Adipose tissue (tissue), 3 donors: ENCODE data around the gene PPM1A. TPM values are rescaled to one million over a fixed set of nuclear protein-coding genes. Genes with fewer than 3 reads are reported as not detected.

Experiments used
- H3K27ac ChIP-seq: one replicate; pipeline ENCODE4 v1.5.1; 2013; ENCODE audit warnings: low read depth, low read length
- WGBS, 3 donors: extraction: QIAGEN DNeasy Blood & Tissue Kit; methylation state at CpG; one replicate each; pipeline ENCODE4 v1.1.7; 2013; 5-methylcytosine and 5-hydroxymethylcytosine counted together
- polyA plus RNA-seq, 3 donors: library from polyadenylated mRNA; stranded (reverse); fragments of 200-250 nt; gene quantifications; one replicate each; pipeline ENCODE4 v1.2.3, GENCODE V29; 2013
- donor health status: healthy with polysubstance abuse.
- donor health status: Bipolar disorder and iron deficiency.
- donor health status: healthy.

The PPM1A gene
- 10 to 100 TPM; 12.7 to 27.4 (median 22.9) TPM for polyA plus RNA-seq

- 0 to 1% (median 1%) methylated on average over 29 to 74 of the region's 74 CpGs for WGBS, 3 donors
These were observed at the start of gene PPM1A for GRCh38 chr14:60248697-60249318. Gene PPM1A, plus strand, starts transcription at chr14:60249221. Its CDS starts 33,483 bp downstream, at chr14:60282704.

GRCh38 chr14:60199321-60199720, 49.7 kb upstream of the PPM1A start:
- H3K27ac ChIP-seq, result no peak overlapping the region

More at GRCh38 chr14:60248697-60249318, at the start of gene PPM1A:
- peak within 1 kb of the TSS; percentile 99 for H3K27ac ChIP-seq

DNA sequence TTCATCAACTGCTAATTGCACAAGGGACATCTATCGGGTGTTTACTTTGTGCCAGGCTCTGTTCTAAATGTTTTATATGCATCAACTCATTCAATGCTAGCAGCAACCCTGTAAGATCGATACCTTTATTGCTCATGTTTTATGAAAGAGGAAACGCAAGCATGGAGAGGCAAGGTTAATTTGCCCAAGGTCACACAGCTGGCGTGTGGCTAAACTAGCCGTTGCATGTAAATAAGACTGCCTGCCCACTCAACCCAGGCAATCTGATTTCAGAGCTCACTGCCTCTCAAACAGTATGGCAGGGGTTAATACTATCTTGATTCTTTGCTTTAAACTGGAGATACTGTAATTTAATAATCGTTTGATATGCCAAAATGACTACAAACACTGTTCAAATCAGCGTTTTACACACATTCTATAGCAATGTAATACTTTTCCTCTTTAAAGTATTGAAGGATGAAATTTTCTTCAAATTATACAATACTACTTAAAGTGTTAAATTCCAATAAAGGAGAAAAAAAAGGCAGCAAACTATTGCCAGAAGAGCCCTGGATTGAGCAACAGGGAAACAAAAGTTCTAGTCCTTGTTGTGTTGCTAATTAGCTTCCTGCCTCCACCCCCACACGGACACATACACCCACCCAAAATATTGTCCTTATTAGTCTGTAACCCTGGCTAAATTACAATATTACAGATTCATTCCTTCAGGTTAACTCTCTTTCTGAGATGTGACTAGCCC, 44.7 kb upstream of the PPM1A start:
- H3K27ac ChIP-seq, result no peak overlapping the region
- WGBS, 3 donors, result 18 to 38% (median 36%) methylated on average over 8 of the region's 8 CpGs

GRCh38 chr14:60204843-60205774, 43.9 kb upstream of the PPM1A start:
- no peak overlapping the region for H3K27ac ChIP-seq
- whole genome bisulfite sequencing, 3 donors, result 68 to 70% (median 68%) methylated on average over 6 of the region's 6 CpGs

GRCh38 chr14:60206249-60206670, 42.8 kb upstream of the PPM1A start:
- 81 to 86% (median 82%) methylated on average over 7 of the region's 7 CpGs for WGBS, 3 donors
- no peak overlapping the region for H3K27ac ChIP-seq

GRCh38 chr14:60206837-60207533, 42.0 kb upstream of the PPM1A start:
- H3K27ac ChIP-seq, result no peak overlapping the region
- 79 to 86% (median 81%) methylated on average over 6 of the region's 6 CpGs for WGBS, 3 donors

- WGBS, 3 donors, result 74 to 90% (median 77%) methylated on average over 1 of the region's 1 CpG
- no peak overlapping the region for H3K27ac ChIP-seq
These were observed 38.3 kb upstream of the PPM1A start for GRCh38 chr14:60210703-60211102.

- WGBS, 3 donors, result 91 to 93% (median 92%) methylated on average over 3 of the region's 3 CpGs
These were observed 37.9 kb upstream of the PPM1A start for GRCh38 chr14:60211153-60211552.

DNA sequence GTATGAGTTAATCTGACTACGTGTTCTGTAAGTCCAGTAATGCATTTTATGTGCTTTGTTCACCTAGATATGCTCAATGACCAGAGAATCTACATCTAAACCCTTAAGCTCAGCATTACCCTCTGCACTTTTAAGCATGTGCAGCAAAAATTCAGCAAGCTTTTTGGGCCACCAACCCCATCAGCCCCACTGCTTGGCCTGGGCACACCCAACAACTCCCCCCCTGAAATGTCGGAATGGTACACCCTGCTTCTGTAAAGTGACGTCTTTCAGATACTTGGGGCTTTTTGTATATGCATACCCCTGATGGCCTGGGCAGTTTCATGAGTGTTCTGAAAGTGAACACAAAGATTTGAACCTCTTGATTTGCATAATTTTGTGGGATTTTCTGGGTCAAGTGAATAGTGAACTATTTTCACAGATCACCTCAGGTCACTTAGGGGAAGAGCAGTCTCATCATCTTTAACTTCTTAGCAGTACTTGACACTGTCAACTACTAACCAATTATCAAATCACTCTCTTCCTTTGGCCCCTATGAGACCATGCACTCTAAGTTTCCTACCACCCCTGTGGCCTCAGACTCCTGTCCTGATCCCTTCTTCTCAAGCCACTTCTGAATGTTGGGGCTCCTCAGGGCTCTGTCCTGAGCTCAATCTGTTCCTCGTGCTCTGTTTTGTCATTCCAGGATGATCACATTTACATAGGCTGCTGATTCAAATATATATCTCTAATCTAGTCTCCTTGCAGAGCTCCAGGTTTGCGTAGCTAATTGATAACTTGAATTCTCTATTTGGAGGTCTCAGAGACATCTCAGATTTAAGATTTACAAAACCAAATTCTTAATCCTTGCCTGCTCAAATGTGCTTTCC, 36.3 kb upstream of the PPM1A start:
- WGBS, 3 donors, result 85 to 87% (median 86%) methylated on average over 5 of the region's 5 CpGs
- H3K27ac ChIP-seq, result no peak overlapping the region

More at GRCh38 chr14:60211153-60211552, 37.9 kb upstream of the PPM1A start:
- H3K27ac ChIP-seq, result no peak overlapping the region

- WGBS, 3 donors, result 78 to 85% (median 82%) methylated on average over 3 of the region's 3 CpGs
- no peak overlapping the region for H3K27ac ChIP-seq
These were observed 35.0 kb upstream of the PPM1A start for GRCh38 chr14:60214003-60214402.

GRCh38 chr14:60214415-60215126, 34.5 kb upstream of the PPM1A start:
- 43 to 53% (median 47%) methylated on average over 1 of the region's 1 CpG for WGBS, 3 donors
- H3K27ac ChIP-seq, result no peak overlapping the region

GRCh38 chr14:60215127-60215444, 33.9 kb upstream of the PPM1A start:
- WGBS, 3 donors, result 70 to 85% (median 75%) methylated on average over 2 of the region's 2 CpGs
- no peak overlapping the region for H3K27ac ChIP-seq

- no peak overlapping the region for H3K27ac ChIP-seq
- 80 to 87% (median 84%) methylated on average over 4 of the region's 4 CpGs for WGBS, 3 donors
These were observed 33.3 kb upstream of the PPM1A start for GRCh38 chr14:60215520-60216420.

DNA sequence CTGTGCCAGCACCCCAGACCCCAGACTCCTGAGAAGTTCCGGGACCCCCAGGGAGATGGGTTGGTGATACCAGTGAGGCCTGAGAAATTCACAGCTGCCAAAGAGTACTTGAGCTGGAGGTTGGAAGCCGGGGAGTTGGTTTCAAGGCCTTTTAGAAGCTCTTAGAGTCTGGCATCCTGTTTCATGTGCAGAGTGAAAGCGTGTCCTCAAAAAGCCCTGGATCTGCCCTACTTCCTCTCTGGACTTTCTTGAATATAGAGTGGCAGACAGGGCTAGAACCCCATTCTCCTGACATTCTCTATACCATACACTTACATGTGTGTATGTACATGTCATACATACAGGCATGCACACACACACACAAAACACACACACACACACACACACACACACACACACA, 31.3 kb upstream of the PPM1A start:
- WGBS, 3 donors, result 39 to 77% (median 67%) methylated on average over 3 of the region's 3 CpGs
- H3K27ac ChIP-seq, result no peak overlapping the region

DNA sequence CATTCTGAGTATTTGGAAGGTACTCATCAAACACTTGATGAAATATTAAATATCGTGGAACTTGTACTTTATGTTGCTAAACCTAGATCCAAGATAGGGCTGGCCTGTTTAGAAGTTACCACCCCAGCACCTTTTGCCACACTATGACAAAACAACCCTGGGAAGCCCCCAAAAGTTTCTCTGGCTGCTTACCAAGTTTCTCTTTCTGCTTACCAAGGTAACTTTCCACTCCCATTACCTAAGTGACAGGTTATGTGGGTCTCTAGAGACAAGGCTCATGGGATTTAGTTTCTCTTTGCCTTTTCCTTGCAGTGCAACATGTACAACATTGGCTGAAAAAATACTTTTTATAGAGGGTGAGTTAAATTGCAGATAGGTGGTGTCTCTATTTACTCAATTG, 28.9 kb upstream of the PPM1A start:
- WGBS, 3 donors, result 89 to 95% (median 89%) methylated on average over 1 of the region's 1 CpG
- H3K27ac ChIP-seq, result no peak overlapping the region

DNA sequence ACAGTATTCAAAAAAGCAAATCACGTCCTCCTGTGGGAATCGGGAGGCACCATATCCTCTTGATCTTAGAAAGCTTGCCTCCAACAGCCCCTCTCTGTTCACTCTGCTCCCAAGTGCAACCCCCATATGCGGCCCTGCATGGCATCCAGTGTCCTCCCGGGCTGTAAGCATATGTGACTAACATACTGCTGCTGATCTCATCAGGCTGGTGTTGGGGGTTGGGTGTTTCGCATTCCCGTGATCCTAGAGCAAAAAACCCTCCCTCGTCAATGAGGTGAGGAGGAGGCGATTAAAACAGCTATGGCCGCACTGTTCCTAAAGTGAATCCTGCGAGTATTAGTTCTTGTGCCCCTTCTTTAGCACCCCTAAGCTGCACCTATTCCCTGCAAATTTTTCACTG, 28.1 kb upstream of the PPM1A start:
- H3K27ac ChIP-seq, result no peak overlapping the region
- WGBS, 3 donors, result 84 to 91% (median 91%) methylated on average over 10 of the region's 10 CpGs
